ENCODE measurements around the gene STAT5B. TPM values are rescaled to one million over a fixed set of nuclear protein-coding genes. Genes with fewer than 3 reads are reported as not detected.
A peak's percentile ranks its signal among the peaks of the same experiment; 100 is the strongest.

Gene STAT5B
- total and polyA plus RNA-seq, 2 of the 13 experiments (the other 11 are each of a cell fraction or from before 2014, with no cell fraction given), result 21.0 to 42.8 TPM

- TF ChIP-seq HNF1B (CRISPR knock-in tag; IDR thresholded peaks at IDR 0.05) (no peak), ZNF263 (CRISPR knock-in tag; IDR thresholded peaks at IDR 0.05) (peak; percentile 82), HNRNPUL1 (IDR thresholded peaks at IDR 0.05; ENCODE audit: low read depth, low read length) (no peak), ZFP90 (CRISPR knock-in tag; IDR thresholded peaks at IDR 0.05; ENCODE audit: borderline replicate concordance) (peak; percentile 94; the same call in 1 of the 2 replicates), NFYB (CRISPR knock-in tag; IDR thresholded peaks at IDR 0.05) (0 out of 2 replicates have a peak, but pooled peaks have one; percentile 24), ZNF576 (CRISPR knock-in tag; IDR thresholded peaks at IDR 0.05) (no peak), SKI (IDR thresholded peaks at IDR 0.05; ENCODE audit: partially characterized antibody) (no peak), EHMT2 (IDR thresholded peaks at IDR 0.05; ENCODE audit: borderline replicate concordance, low read depth, low read length) (peak; percentile 97; the same call in 1 of the 2 replicates), SMAD1 (CRISPR knock-in tag; IDR thresholded peaks at IDR 0.05; ENCODE audit: borderline replicate concordance, low read depth) (no peak), SETDB1 (CRISPR knock-in tag; IDR thresholded peaks at IDR 0.05; ENCODE audit: borderline replicate concordance) (no peak), ZNF577 (CRISPR knock-in tag; IDR thresholded peaks at IDR 0.05; ENCODE audit: borderline replicate concordance, low read depth) (no peak), NCOA1 (CRISPR knock-in tag; IDR thresholded peaks at IDR 0.05) (0 out of 2 replicates have a peak, but pooled peaks have one; percentile 68), ZBTB2 (CRISPR knock-in tag; IDR thresholded peaks at IDR 0.05; ENCODE audit: low read depth) (no peak), RBM22 (optimal IDR thresholded peaks at IDR 0.05; ENCODE audit: low read length) (no peak), ZKSCAN5 (CRISPR knock-in tag; IDR thresholded peaks at IDR 0.05) (peak; percentile 72), MLX (CRISPR knock-in tag; IDR thresholded peaks at IDR 0.05) (0 out of 2 replicates have a peak, but pooled peaks have one; percentile 40), ARNTL (CRISPR knock-in tag; IDR thresholded peaks at IDR 0.05) (no peak), PAWR (CRISPR knock-in tag; IDR thresholded peaks at IDR 0.05; ENCODE audit: borderline replicate concordance) (no peak), KLF6 (CRISPR knock-in tag; IDR thresholded peaks at IDR 0.05) (peak; percentile 98), STAT5B (CRISPR knock-in tag; IDR thresholded peaks at IDR 0.05) (peak; percentile 92), ZHX1 (CRISPR knock-in tag; IDR thresholded peaks at IDR 0.05; ENCODE audit: low read depth) (no peak), ZNF414 (CRISPR knock-in tag; IDR thresholded peaks at IDR 0.05) (peak; percentile 94), FOXO1 (CRISPR knock-in tag; IDR thresholded peaks at IDR 0.05) (peak; percentile 74; the same call in 1 of the 2 replicates)
These were observed 96.2 kb downstream of the STAT5B start (continued) for GRCh38 chr17:42179911-42180410.
